Gastroesophageal sphincter (tissue), 3 donors: ENCODE measurements around the gene KCNH1.

Source experiments
- POLR2A ChIP-seq, 2 donors: fragments of 450-650 bp; IDR thresholded peaks; one replicate each; pipeline ENCODE4 v1.6.1; 2017; ENCODE audit warnings: antibody characterized with exemption in 2 of 2, mild to moderate bottlenecking in 2 of 2, moderate library complexity in 1 of 2
- TF ChIP-seq, protein P1 (sequence below), 4 experiments: fragments of 200-600 bp in 2 of 4; fragments of 450-650 bp in 2 of 4; sonication (generic) in 1 of 4; IDR thresholded peaks; one replicate each; pipeline ENCODE4 v1.5.1; 2017 to 2019; ENCODE audit warnings: antibody characterized with exemption in 4 of 4, mild to moderate bottlenecking in 2 of 4, moderate library complexity in 2 of 4

DNA sequence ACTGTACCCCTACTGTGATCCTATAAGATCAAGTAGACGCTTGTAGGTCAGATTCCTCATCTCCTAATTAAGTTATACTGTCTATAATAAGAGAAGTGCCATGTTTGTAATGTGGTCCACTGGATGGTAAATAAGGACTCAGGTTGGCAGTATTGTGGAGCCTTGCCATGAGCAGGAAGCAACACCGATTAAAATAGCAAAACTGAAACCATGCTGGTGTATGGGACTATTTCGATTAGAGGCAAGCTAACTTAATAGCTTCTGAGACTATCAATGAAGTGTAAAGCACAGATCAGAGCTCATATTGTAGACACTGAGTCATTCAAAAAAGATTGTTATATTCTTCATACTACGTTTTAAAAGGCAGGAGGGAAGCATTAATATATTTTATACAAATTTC lies 456.4 kb downstream of the KCNH1 start:
- TF ChIP-seq, protein P1, sequence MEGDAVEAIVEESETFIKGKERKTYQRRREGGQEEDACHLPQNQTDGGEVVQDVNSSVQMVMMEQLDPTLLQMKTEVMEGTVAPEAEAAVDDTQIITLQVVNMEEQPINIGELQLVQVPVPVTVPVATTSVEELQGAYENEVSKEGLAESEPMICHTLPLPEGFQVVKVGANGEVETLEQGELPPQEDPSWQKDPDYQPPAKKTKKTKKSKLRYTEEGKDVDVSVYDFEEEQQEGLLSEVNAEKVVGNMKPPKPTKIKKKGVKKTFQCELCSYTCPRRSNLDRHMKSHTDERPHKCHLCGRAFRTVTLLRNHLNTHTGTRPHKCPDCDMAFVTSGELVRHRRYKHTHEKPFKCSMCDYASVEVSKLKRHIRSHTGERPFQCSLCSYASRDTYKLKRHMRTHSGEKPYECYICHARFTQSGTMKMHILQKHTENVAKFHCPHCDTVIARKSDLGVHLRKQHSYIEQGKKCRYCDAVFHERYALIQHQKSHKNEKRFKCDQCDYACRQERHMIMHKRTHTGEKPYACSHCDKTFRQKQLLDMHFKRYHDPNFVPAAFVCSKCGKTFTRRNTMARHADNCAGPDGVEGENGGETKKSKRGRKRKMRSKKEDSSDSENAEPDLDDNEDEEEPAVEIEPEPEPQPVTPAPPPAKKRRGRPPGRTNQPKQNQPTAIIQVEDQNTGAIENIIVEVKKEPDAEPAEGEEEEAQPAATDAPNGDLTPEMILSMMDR (IDR thresholded peaks at IDR 0.05): no peak
- no peak for TF ChIP-seq POLR2A (IDR thresholded peaks at IDR 0.05)
